ENCODE measurements around the gene PITPNM1.

GRCh38 chr11:67456068-67456705, 49.0 kb downstream of the PITPNM1 start:
- no peak for TF ChIP-seq POLR2AphosphoS5 (IDR thresholded peaks at IDR 0.05; ENCODE audit: low read depth, low read length)
- TF ChIP-seq POLR2A (IDR thresholded peaks at IDR 0.05; ENCODE audit: low read depth, low read length): no peak
- no peak for TF ChIP-seq TAF1 (IDR thresholded peaks at IDR 0.05; ENCODE audit: borderline replicate concordance, low read depth, low read length)

All from GM12892 (cell line).